ENCODE data around the gene ATAD3A. TPM values are rescaled to one million over a fixed set of nuclear protein-coding genes. Genes with fewer than 3 reads are reported as not detected.

ATAD3A gene
- total and polyA plus RNA-seq, 2 experiments from 2014 or later, result 36.5 to 80.3 TPM

DNA sequence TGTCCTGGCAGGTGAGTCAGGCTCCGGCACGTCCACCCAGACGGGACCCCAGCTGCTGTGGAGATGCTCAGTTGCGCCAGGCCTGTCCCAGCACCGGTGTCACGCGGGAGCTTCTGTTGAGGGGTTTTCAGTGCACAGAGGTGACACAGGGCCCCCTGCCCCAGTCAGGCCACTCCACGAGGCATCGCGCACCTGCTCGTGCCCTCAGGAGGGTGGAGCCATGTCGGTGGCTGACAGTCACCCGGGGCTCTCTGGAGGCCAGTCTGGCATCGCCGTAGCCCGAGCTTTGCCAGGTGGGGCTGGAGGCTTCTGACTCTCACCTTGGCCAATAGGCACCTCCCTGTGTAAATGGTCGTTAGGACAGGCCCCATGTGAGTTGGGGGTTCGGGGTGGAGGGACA, 17.4 kb downstream of the ATAD3A start:
- Histone ChIP-seq H3K36me3 (ENCODE audit: insufficient read depth) (no peaks in the 10 kb centered on the region), H3K27me3 (ENCODE audit: insufficient read depth) (no peaks in the 10 kb centered on the region), H3K79me2 (replicated peaks; ENCODE audit: insufficient read depth) (no peaks in the 10 kb centered on the region), H3K9me2 (ENCODE audit: insufficient read depth) (no peaks in the 10 kb centered on the region), H3F3A (replicated peaks; ENCODE audit: low read depth) (no peaks in the 10 kb centered on the region), H3K4me1 (ENCODE audit: insufficient read depth) (no peaks in the 10 kb centered on the region), H3K27ac (ENCODE audit: low read depth) (no peak overlapping the region), H3K4me3 (no peak overlapping the region), H3K4me2 (no peak overlapping the region), H4K20me1 (replicated peaks; ENCODE audit: insufficient read depth) (no peaks in the 10 kb centered on the region; the same call in 1 of the 2 replicates), H2AFZ (no peak overlapping the region)
- 0 out of 3 replicates have a peak, but pooled peaks cover 8% of the 10 kb centered on the region for H3K9me3 Mint-ChIP-seq
- H3K36me3 Mint-ChIP-seq (ENCODE audit: low read depth), result peaks cover 54% of the 10 kb centered on the region
- H3K4me3 Mint-ChIP-seq, result no peak overlapping the region
- ATAC-seq (no peak), DNase-seq (ENCODE audit: low spot score) (no peak)
- H3K27ac Mint-ChIP-seq, result no peak overlapping the region
- peaks cover 6% of the 10 kb centered on the region for H3K27me3 Mint-ChIP-seq (ENCODE audit: insufficient read depth, low read depth, poor library complexity)
- no peak for TF ChIP-seq ETS1 (IDR thresholded peaks at IDR 0.05)
- no peak for TF ChIP-seq ZNF331 (CRISPR knock-in tag; IDR thresholded peaks at IDR 0.05; ENCODE audit: low read depth)
- TF ChIP-seq, protein P1, sequence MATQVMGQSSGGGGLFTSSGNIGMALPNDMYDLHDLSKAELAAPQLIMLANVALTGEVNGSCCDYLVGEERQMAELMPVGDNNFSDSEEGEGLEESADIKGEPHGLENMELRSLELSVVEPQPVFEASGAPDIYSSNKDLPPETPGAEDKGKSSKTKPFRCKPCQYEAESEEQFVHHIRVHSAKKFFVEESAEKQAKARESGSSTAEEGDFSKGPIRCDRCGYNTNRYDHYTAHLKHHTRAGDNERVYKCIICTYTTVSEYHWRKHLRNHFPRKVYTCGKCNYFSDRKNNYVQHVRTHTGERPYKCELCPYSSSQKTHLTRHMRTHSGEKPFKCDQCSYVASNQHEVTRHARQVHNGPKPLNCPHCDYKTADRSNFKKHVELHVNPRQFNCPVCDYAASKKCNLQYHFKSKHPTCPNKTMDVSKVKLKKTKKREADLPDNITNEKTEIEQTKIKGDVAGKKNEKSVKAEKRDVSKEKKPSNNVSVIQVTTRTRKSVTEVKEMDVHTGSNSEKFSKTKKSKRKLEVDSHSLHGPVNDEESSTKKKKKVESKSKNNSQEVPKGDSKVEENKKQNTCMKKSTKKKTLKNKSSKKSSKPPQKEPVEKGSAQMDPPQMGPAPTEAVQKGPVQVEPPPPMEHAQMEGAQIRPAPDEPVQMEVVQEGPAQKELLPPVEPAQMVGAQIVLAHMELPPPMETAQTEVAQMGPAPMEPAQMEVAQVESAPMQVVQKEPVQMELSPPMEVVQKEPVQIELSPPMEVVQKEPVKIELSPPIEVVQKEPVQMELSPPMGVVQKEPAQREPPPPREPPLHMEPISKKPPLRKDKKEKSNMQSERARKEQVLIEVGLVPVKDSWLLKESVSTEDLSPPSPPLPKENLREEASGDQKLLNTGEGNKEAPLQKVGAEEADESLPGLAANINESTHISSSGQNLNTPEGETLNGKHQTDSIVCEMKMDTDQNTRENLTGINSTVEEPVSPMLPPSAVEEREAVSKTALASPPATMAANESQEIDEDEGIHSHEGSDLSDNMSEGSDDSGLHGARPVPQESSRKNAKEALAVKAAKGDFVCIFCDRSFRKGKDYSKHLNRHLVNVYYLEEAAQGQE (IDR thresholded peaks at IDR 0.05; ENCODE audit: unreplicated experiment), result no peak
- TF ChIP-seq ZNF114 (CRISPR knock-in tag; IDR thresholded peaks at IDR 0.05), result no peak
- TF ChIP-seq EZH2 (IDR thresholded peaks at IDR 0.05; ENCODE audit: low read depth, unreplicated experiment), result no peak
- TF ChIP-seq EZH2phosphoT487 (IDR thresholded peaks at IDR 0.05; ENCODE audit: unreplicated experiment), result no peak
- no peak for TF ChIP-seq STAT1 (IDR thresholded peaks at IDR 0.05; ENCODE audit: unreplicated experiment)
- no peak for TF ChIP-seq NANOG (IDR thresholded peaks at IDR 0.05; ENCODE audit: borderline replicate concordance)
- TF ChIP-seq CTCF (conservative IDR thresholded peaks at IDR 0.05; ENCODE audit: low read depth in 2 of 2), result no peak
- TF ChIP-seq JUNB (IDR thresholded peaks at IDR 0.05; ENCODE audit: unreplicated experiment), result no peak
- TF ChIP-seq POLR2AphosphoS5 (IDR thresholded peaks at IDR 0.05; ENCODE audit: low read depth), result no peak
- no peaks in the 10 kb centered on the region for H3K4me1 Mint-ChIP-seq

All from GM23338 (cell line).